Osteocyte (in vitro differentiated cells): ENCODE data around the gene ENTHD1. TPM values are rescaled to one million over a fixed set of nuclear protein-coding genes. Genes with fewer than 3 reads are reported as not detected.

Experiments used
- DNase-seq: peaks from one replicate; pipeline ENCODE4 v3.0.0; 2021; ENCODE audit warnings: mixed read lengths; ENCODE audit not compliant: unreplicated experiment; ENCODE audit errors: extremely low spot score
- H3K27ac Mint-ChIP-seq: one replicate; pipeline ENCODE4 v1.8.0; 2021; ENCODE audit warnings: mild to moderate bottlenecking, mixed read lengths; ENCODE audit not compliant: unreplicated experiment
- H3K27me3 Mint-ChIP-seq: one replicate; pipeline ENCODE4 v1.8.0; 2021; ENCODE audit warnings: mixed read lengths; ENCODE audit not compliant: unreplicated experiment
- H3K36me3 Mint-ChIP-seq: one replicate; pipeline ENCODE4 v1.8.0; 2021; ENCODE audit warnings: mixed read lengths; ENCODE audit not compliant: unreplicated experiment
- H3K4me1 Mint-ChIP-seq: one replicate; pipeline ENCODE4 v1.8.0; 2021; ENCODE audit warnings: mixed read lengths; ENCODE audit not compliant: unreplicated experiment
- H3K4me3 Mint-ChIP-seq: one replicate; pipeline ENCODE4 v1.8.0; 2021; ENCODE audit warnings: mild to moderate bottlenecking, moderate library complexity, mixed read lengths; ENCODE audit not compliant: unreplicated experiment
- H3K9me3 Mint-ChIP-seq: one replicate; pipeline ENCODE4 v1.8.0; 2021; ENCODE audit warnings: mixed read lengths; ENCODE audit not compliant: unreplicated experiment
- total RNA-seq: library from RNA; stranded (reverse); gene quantifications from 2 replicates; pipeline ENCODE4 v1.2.1, GENCODE V29; 2021
- TF ChIP-seq, protein P1 (sequence below): fragments of 200-600 bp; sonication (generic); IDR thresholded peaks from 2 replicates; pipeline ENCODE4 v1.5.0; 2021; ENCODE audit warnings: antibody characterized with exemption, mild to moderate bottlenecking, moderate library complexity

The ENTHD1 gene
- total RNA-seq, 1 donor from 2014 or later: not detected

DNA sequence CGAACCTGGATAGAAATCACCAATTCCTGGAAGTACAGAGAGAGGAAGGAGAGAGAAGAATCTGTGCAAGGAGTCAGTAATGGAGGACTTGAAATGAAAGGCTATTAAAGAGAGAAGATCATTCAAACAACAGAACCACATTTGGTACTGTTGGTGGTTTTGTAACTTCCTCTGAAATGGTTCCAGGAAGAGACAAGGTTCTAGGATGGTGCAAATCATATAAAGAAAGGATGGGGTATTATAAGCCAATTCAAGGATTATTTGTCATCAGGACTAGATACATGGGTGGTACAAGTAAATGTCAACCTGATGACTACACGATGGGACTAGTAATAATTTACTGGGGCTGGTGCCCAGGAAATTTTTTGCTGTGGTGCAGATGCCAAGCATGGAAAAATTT lies 37.7 kb upstream of the ENTHD1 start:
- H3K27me3 Mint-ChIP-seq: peaks cover 37% of the 10 kb centered on the region
- no peaks in the 10 kb centered on the region for H3K4me1 Mint-ChIP-seq
- H3K9me3 Mint-ChIP-seq: no peaks in the 10 kb centered on the region
- DNase-seq: no peak
- H3K36me3 Mint-ChIP-seq: no peaks in the 10 kb centered on the region
- H3K4me3 Mint-ChIP-seq: no peak overlapping the region
- TF ChIP-seq, protein P1, sequence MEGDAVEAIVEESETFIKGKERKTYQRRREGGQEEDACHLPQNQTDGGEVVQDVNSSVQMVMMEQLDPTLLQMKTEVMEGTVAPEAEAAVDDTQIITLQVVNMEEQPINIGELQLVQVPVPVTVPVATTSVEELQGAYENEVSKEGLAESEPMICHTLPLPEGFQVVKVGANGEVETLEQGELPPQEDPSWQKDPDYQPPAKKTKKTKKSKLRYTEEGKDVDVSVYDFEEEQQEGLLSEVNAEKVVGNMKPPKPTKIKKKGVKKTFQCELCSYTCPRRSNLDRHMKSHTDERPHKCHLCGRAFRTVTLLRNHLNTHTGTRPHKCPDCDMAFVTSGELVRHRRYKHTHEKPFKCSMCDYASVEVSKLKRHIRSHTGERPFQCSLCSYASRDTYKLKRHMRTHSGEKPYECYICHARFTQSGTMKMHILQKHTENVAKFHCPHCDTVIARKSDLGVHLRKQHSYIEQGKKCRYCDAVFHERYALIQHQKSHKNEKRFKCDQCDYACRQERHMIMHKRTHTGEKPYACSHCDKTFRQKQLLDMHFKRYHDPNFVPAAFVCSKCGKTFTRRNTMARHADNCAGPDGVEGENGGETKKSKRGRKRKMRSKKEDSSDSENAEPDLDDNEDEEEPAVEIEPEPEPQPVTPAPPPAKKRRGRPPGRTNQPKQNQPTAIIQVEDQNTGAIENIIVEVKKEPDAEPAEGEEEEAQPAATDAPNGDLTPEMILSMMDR: no peak
- no peak overlapping the region for H3K27ac Mint-ChIP-seq

DNA sequence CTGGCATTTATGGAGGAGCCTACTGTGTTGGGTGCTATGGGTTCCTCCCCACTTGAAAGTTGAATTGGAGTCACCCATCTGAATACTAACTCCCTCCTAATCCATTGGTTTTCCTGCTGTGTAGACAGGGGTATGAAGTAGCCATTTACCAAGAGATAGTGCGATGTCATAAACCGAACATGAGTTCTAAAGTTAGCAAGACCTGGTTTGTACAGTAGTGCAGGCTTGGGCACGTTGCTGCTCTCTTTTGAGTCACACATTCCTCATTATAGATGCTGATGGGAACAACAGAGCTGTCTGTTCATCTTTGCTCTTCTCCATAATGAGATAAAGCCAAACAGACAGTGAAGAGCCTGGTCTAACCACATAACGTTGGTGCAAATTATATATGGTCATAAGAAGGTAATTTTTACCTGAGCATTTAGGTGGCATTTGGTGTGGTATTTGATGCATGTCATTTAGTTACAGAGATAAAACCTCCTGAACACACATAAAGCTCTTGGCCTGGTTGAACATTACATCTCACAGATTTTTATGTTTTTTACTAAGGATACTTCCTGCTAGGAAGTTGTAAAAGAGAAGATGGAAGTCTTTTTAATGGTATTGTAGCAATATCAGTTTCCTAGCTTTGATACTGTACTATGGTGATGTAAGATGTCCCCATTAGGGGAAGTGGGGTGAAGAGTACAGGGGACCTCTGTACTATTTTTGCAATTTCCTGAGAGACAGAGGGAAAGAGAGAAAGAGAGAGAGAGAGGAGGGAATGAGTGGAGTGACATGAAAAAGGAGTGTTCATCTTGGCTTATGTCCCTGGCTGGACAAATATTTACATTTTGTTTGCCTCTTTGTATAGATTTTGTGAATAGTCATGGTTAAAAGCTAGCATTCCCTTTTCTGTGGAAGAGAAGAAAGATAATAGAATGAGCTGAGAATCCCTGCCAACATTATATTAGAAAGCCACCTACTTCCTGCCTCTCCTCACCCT lies 35.3 kb upstream of the ENTHD1 start:
- TF ChIP-seq, protein P1: no peak
- no peaks in the 10 kb centered on the region for H3K9me3 Mint-ChIP-seq

DNA sequence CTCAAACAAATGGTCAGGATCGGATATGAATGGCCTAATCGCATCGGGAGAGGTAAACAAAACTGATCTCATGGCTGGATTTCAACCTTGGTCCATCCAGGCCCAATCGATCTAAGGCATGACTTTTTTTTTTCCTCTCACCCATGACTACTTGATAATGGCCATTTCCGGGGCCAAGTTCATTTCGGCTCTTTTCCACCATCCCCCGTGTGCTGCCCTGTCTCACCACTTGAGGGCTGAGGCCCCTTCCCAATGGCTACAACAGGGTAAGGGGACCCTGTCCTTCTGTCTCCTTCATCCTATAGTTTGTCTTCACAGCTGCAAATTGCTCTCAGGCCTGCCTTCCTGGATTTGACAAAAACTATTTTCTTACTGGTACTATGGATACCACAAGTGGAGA lies 34.0 kb upstream of the ENTHD1 start:
- Mint-ChIP-seq H3K27ac (no peak overlapping the region), H3K4me3 (no peak overlapping the region), H3K4me1 (no peaks in the 10 kb centered on the region), H3K9me3 (no peaks in the 10 kb centered on the region), H3K36me3 (no peaks in the 10 kb centered on the region), H3K27me3 (peaks cover 29% of the 10 kb centered on the region)
- DNase-seq: no peak
- TF ChIP-seq, protein P1: no peak

More for the DNA sequence above, 35.3 kb upstream of the ENTHD1 start:
- no peaks in the 10 kb centered on the region for H3K4me1 Mint-ChIP-seq
- H3K4me3 Mint-ChIP-seq: no peak overlapping the region
- H3K36me3 Mint-ChIP-seq: no peaks in the 10 kb centered on the region
- peaks cover 30% of the 10 kb centered on the region for H3K27me3 Mint-ChIP-seq
- H3K27ac Mint-ChIP-seq: no peak overlapping the region
- no peak for DNase-seq

DNA sequence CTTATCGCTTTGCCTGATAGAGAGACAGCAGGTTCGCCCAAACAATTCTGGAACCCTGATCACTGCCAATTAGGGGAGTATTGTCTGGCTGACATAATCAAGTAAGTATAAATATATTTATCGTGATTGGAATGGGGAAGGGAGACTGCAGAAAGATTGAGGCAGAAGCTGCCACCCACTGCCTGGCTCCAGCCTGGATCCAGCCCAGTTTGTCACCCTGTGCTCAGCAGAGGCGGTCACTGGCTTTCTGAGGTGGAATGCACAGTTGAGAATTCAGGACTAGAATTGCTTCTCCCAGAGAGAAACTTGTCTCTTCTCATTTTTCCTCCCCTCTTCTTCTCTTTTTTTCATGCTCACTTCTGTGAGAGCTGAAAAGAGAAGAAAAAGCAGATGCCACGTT lies 33.2 kb upstream of the ENTHD1 start:
- TF ChIP-seq, protein P1: no peak
- Mint-ChIP-seq H3K27me3 (peaks cover 37% of the 10 kb centered on the region), H3K4me1 (no peaks in the 10 kb centered on the region), H3K9me3 (no peaks in the 10 kb centered on the region), H3K27ac (no peak overlapping the region), H3K36me3 (no peaks in the 10 kb centered on the region), H3K4me3 (no peak overlapping the region)
- no peak for DNase-seq

DNA sequence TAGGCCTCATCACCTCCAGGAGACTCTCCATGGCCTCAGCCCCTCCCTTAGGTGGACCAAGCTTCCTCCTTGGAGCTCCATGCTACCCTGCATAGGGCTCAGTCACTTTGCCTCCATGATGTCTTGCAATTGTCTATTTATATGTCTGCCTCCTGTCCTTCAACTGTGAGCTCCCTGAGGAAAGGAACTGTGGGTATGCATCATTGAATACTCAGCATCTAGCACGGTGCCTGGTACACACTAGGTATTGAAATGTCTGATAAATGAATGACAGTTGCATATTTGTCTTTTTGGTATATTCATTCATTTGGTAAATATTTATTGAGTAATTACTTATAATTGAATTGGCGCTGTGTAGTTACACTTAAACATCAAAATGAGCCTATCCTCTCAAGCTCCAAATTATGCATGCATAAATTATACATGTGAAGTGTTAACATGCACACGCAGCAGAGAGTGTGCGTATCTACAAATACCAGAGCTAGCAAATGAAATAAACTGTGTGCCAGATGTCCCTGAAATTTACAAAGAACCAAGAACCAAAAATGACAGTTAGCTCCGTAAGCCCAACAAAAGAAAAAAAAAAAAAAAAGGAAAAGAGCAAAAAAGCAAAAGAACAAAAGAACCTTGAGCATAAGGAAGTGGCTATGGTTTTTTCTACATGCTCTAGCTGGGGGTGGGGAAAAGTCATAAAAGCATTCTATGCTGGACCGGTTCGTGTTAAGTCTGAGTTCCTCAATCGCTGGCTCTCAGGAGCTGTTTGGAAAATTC lies 32.5 kb upstream of the ENTHD1 start:
- Mint-ChIP-seq H3K36me3 (no peaks in the 10 kb centered on the region), H3K27me3 (peaks cover 41% of the 10 kb centered on the region), H3K4me1 (no peaks in the 10 kb centered on the region), H3K27ac (no peak overlapping the region), H3K9me3 (no peaks in the 10 kb centered on the region), H3K4me3 (no peak overlapping the region)
- no peak for DNase-seq
- TF ChIP-seq, protein P1: no peak
